ENCODE data around the gene ERBB4.
A peak's percentile ranks its signal among the peaks of the same experiment; 100 is the strongest.

ERBB4 gene

GRCh38 chr2:212266297-212266696 lies 272.3 kb downstream of the ERBB4 start:
- Histone ChIP-seq H3K79me2 (ENCODE audit: insufficient read depth, low read length) (no peaks in the 10 kb centered on the region), H3K9ac (ENCODE audit: low read depth, low read length, poor library complexity, severe bottlenecking) (no peak overlapping the region), H3K27me3 (ENCODE audit: insufficient read depth, low read length, poor library complexity, severe bottlenecking) (no peaks in the 10 kb centered on the region), H3K9me3 (ENCODE audit: insufficient read depth, low read depth, low read length) (no peaks in the 10 kb centered on the region), H3K9me2 (replicated peaks; ENCODE audit: low read depth, low read length) (no peaks in the 10 kb centered on the region), H3K36me3 (ENCODE audit: insufficient read depth, low read length) (no peaks in the 10 kb centered on the region), H4K20me1 (ENCODE audit: insufficient read depth, low read length, poor library complexity, severe bottlenecking) (no peaks in the 10 kb centered on the region), H3K4me3 (ENCODE audit: low read length, poor library complexity, severe bottlenecking) (no peak overlapping the region), H3K4me2 (ENCODE audit: low read depth, low read length, poor library complexity, severe bottlenecking) (no peak overlapping the region), H3F3A (ENCODE audit: low read depth) (no peaks in the 10 kb centered on the region), H2AFZ (ENCODE audit: low read length) (peak overlapping the region; percentile 46; the same call in 1 of the 2 replicates), H3K4me1 (ENCODE audit: insufficient read depth, low read length, poor library complexity, severe bottlenecking) (peaks cover 6% of the 10 kb centered on the region)
- TF ChIP-seq EZH2phosphoT487 (IDR thresholded peaks at IDR 0.05; ENCODE audit: borderline replicate concordance) = no peak
- no peak for TF ChIP-seq CTCF (conservative IDR thresholded peaks at IDR 0.05; ENCODE audit: low read length)

GRCh38 chr2:212265777-212266176 lies 272.8 kb downstream of the ERBB4 start:
- no peaks in the 10 kb centered on the region for H3K79me2 ChIP-seq (ENCODE audit: insufficient read depth, low read length)

GRCh38 chr2:212264187-212264586 lies 274.4 kb downstream of the ERBB4 start:
- Histone ChIP-seq H3K9me3 (ENCODE audit: insufficient read depth, low read depth, low read length) (no peaks in the 10 kb centered on the region), H3K4me1 (ENCODE audit: insufficient read depth, low read length, poor library complexity, severe bottlenecking) (peaks cover 6% of the 10 kb centered on the region), H2AFZ (ENCODE audit: low read length) (no peak overlapping the region), H3K79me2 (ENCODE audit: insufficient read depth, low read length) (no peaks in the 10 kb centered on the region), H3K4me3 (ENCODE audit: low read length, poor library complexity, severe bottlenecking) (no peak overlapping the region), H3K36me3 (ENCODE audit: insufficient read depth, low read length) (no peaks in the 10 kb centered on the region), H3F3A (ENCODE audit: low read depth) (no peaks in the 10 kb centered on the region), H4K20me1 (ENCODE audit: insufficient read depth, low read length, poor library complexity, severe bottlenecking) (no peaks in the 10 kb centered on the region), H3K9me2 (replicated peaks; ENCODE audit: low read depth, low read length) (no peaks in the 10 kb centered on the region), H3K9ac (ENCODE audit: low read depth, low read length, poor library complexity, severe bottlenecking) (no peak overlapping the region), H3K4me2 (ENCODE audit: low read depth, low read length, poor library complexity, severe bottlenecking) (no peak overlapping the region), H3K27me3 (ENCODE audit: insufficient read depth, low read length, poor library complexity, severe bottlenecking) (no peaks in the 10 kb centered on the region)
- TF ChIP-seq EZH2phosphoT487 (IDR thresholded peaks at IDR 0.05; ENCODE audit: borderline replicate concordance) (no peak), CTCF (conservative IDR thresholded peaks at IDR 0.05; ENCODE audit: low read length) (no peak)

More at GRCh38 chr2:212265777-212266176, 272.8 kb downstream of the ERBB4 start:
- peaks cover 6% of the 10 kb centered on the region for H3K4me1 ChIP-seq (ENCODE audit: insufficient read depth, low read length, poor library complexity, severe bottlenecking)
- no peaks in the 10 kb centered on the region for H4K20me1 ChIP-seq (ENCODE audit: insufficient read depth, low read length, poor library complexity, severe bottlenecking)
- no peak overlapping the region for H3K4me3 ChIP-seq (ENCODE audit: low read length, poor library complexity, severe bottlenecking)
- H2AFZ ChIP-seq (ENCODE audit: low read length) = no peak overlapping the region
- TF ChIP-seq EZH2phosphoT487 (IDR thresholded peaks at IDR 0.05; ENCODE audit: borderline replicate concordance) (no peak), CTCF (conservative IDR thresholded peaks at IDR 0.05; ENCODE audit: low read length) (no peak)
- no peaks in the 10 kb centered on the region for H3F3A ChIP-seq (ENCODE audit: low read depth)
- H3K4me2 ChIP-seq (ENCODE audit: low read depth, low read length, poor library complexity, severe bottlenecking) = no peak overlapping the region
- H3K9ac ChIP-seq (ENCODE audit: low read depth, low read length, poor library complexity, severe bottlenecking) = no peak overlapping the region
- no peaks in the 10 kb centered on the region for H3K27me3 ChIP-seq (ENCODE audit: insufficient read depth, low read length, poor library complexity, severe bottlenecking)
- no peaks in the 10 kb centered on the region for H3K9me2 ChIP-seq (replicated peaks; ENCODE audit: low read depth, low read length)
- H3K36me3 ChIP-seq (ENCODE audit: insufficient read depth, low read length) = no peaks in the 10 kb centered on the region
- H3K9me3 ChIP-seq (ENCODE audit: insufficient read depth, low read depth, low read length) = no peaks in the 10 kb centered on the region
